ENCODE data around the gene KLF17.

The KLF17 gene

DNA sequence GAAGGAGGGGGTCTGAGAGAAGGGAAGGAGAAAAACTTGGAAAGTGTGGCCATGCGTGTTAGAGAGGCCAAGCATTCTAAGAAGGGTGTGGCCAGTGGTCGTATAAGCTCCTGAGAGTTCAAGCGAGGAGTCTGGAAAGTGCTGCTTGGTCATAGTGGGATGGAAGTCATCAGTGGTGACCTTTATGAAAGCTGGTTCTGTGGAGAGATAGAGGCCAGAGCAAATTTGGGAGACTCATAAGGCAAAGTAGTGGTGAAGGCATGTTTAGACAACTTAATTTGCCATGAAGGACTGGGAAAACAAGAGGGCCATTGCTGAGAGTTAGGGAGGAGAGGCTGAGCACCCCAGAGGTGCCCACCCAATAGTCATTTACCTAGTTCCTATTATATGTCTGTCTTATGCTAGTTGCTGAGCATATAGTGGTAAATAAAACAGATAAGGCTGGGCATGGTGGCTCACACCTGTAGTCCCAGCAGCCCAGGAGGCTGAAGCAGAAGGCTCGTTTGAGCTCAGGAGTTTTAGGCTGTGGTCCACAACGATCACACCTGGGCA, 1.9 kb downstream of the KLF17 start:
- Histone ChIP-seq H3K4ac (ENCODE audit: low read depth in 1 of 2, low read length in 2 of 2) (no peak overlapping the region), H3K36me3 (ENCODE audit: control insufficient read depth in 1 of 2, insufficient read depth in 2 of 2, low read depth in 1 of 2, low read length in 2 of 2) (no peaks in the 10 kb centered on the region), H2BK12ac (ENCODE audit: low read length in 2 of 2) (no peak overlapping the region), H4K91ac (ENCODE audit: low read length) (no peak overlapping the region), H3K79me1 (replicated peaks; ENCODE audit: low read length, poor library complexity, severe bottlenecking) (no peaks in the 10 kb centered on the region), H3K18ac (ENCODE audit: low read depth in 1 of 2, low read length in 2 of 2) (no peak overlapping the region), H2BK15ac (ENCODE audit: low read depth, poor library complexity, severe bottlenecking) (no peak overlapping the region), H3K4me1 (ENCODE audit: control insufficient read depth, insufficient read depth, low read depth, low read length) (no peaks in the 10 kb centered on the region), H4K8ac (ENCODE audit: low read length) (no peak overlapping the region), H3K4me2 (ENCODE audit: low read length, poor library complexity, severe bottlenecking) (no peak overlapping the region), H3K27ac (ENCODE audit: low read length, poor library complexity, severe bottlenecking) (no peak overlapping the region), H3K9me3 (ENCODE audit: control insufficient read depth, low read length) (no peaks in the 10 kb centered on the region), H3K14ac (ENCODE audit: low read length in 2 of 2) (no peak overlapping the region), H2BK5ac (ENCODE audit: low read depth, low read length, poor library complexity, severe bottlenecking) (no peak overlapping the region), H2AFZ (ENCODE audit: low read depth, low read length) (no peak overlapping the region), H3K9ac (ENCODE audit: low read length) (no peak overlapping the region), H2BK120ac (ENCODE audit: low read depth, low read length) (no peak overlapping the region), H3K4me3 (ENCODE audit: insufficient read depth in 1 of 2, low read depth in 1 of 2, low read length in 2 of 2) (no peak overlapping the region), H3K23ac (ENCODE audit: low read length in 2 of 2) (no peak overlapping the region), H3K27me3 (ENCODE audit: control insufficient read depth in 1 of 2, insufficient read depth in 1 of 2, low read length in 2 of 2) (peaks cover 3 to 8% of the 10 kb centered on the region in 2 experiments), H2AK5ac (ENCODE audit: low read length, severe bottlenecking) (no peak overlapping the region)
- 75% methylated on average over 3 of the region's 5 CpGs for WGBS
- DNase-seq, result no peak

DNA sequence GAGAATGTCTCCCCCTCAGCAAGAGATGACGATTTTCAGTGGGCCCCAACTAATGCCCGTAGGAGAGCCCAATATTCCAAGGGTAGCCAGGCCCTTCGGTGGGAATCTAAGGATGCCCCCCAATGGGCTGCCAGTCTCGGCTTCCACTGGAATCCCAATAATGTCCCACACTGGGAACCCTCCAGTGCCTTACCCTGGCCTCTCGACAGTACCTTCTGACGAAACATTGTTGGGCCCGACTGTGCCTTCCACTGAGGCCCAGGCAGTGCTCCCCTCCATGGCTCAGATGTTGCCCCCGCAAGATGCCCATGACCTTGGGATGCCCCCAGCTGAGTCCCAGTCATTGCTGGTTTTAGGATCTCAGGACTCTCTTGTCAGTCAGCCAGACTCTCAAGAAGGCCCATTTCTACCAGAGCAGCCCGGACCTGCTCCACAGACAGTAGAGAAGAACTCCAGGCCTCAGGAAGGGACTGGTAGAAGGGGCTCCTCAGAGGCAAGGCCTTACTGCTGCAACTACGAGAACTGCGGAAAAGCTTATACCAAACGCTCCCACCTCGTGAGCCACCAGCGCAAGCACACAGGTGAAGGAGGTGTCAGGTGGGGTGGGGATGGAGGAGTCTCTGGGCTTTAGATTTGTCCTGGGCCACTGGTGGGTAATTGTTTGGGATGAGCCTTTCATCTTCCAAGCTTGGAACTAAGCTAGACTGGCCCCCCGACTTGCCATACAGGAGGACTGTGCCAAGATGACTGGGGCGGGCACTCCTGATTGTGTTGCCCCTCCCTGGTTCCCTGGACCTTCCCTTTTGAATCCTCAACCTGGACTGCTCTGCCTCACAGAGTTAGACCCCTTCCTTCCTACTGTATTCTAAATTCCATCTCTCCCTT, 11.2 kb downstream of the KLF17 start:
- no peak overlapping the region for H3K27ac ChIP-seq (ENCODE audit: low read length, poor library complexity, severe bottlenecking)
- H3K14ac ChIP-seq (ENCODE audit: low read length in 2 of 2), result no peak overlapping the region
- H3K27me3 ChIP-seq (ENCODE audit: control insufficient read depth in 1 of 2, insufficient read depth in 1 of 2, low read length in 2 of 2), result peaks cover 0 to 13% of the 10 kb centered on the region in 2 experiments
- no peak overlapping the region for H2AK5ac ChIP-seq (ENCODE audit: low read length, severe bottlenecking)
- no peak overlapping the region for H3K23ac ChIP-seq (ENCODE audit: low read length in 2 of 2)
- H3K36me3 ChIP-seq (ENCODE audit: control insufficient read depth in 1 of 2, insufficient read depth in 2 of 2, low read depth in 1 of 2, low read length in 2 of 2), result no peaks in the 10 kb centered on the region
- no peak overlapping the region for H2AFZ ChIP-seq (ENCODE audit: low read depth, low read length)
- no peak for DNase-seq
- H3K4ac ChIP-seq (ENCODE audit: low read depth in 1 of 2, low read length in 2 of 2), result no peak overlapping the region
- no peak overlapping the region for H3K9ac ChIP-seq (ENCODE audit: low read length)
- H3K18ac ChIP-seq (ENCODE audit: low read depth in 1 of 2, low read length in 2 of 2), result no peak overlapping the region
- H2BK12ac ChIP-seq (ENCODE audit: low read length in 2 of 2), result no peak overlapping the region
- H3K4me1 ChIP-seq (ENCODE audit: control insufficient read depth, insufficient read depth, low read depth, low read length), result no peaks in the 10 kb centered on the region
- no peak overlapping the region for H4K91ac ChIP-seq (ENCODE audit: low read length)
- WGBS, result 88% methylated on average over 16 of the region's 16 CpGs
- no peak overlapping the region for H2BK5ac ChIP-seq (ENCODE audit: low read depth, low read length, poor library complexity, severe bottlenecking)
- H3K4me3 ChIP-seq (ENCODE audit: insufficient read depth in 1 of 2, low read depth in 1 of 2, low read length in 2 of 2), result no peak overlapping the region
- no peaks in the 10 kb centered on the region for H3K9me3 ChIP-seq (ENCODE audit: control insufficient read depth, low read length)
- H3K4me2 ChIP-seq (ENCODE audit: low read length, poor library complexity, severe bottlenecking), result no peak overlapping the region
- H2BK120ac ChIP-seq (ENCODE audit: low read depth, low read length), result no peak overlapping the region
- H3K79me1 ChIP-seq (replicated peaks; ENCODE audit: low read length, poor library complexity, severe bottlenecking), result no peaks in the 10 kb centered on the region
- no peak overlapping the region for H2BK15ac ChIP-seq (ENCODE audit: low read depth, poor library complexity, severe bottlenecking)
- H4K8ac ChIP-seq (ENCODE audit: low read length), result no peak overlapping the region

DNA sequence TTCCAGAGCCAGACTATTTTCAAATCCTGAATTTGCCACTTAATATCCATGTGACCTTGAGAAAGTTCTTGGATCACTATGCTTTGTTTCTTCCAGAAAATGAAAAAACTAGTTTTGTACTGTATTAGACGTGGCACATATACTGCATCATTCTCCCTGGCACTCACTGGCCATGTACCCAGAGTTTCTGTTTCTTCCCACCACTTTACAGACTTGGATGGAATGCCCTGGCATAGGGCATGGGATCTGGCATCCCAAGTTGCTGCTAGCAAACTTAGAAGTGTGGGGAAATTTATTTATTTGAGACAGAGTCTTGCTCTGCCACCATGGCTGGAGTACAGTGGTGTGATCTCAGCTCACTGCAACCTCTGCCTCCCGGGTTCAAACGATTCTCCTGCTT, 12.8 kb downstream of the KLF17 start:
- Histone ChIP-seq H3K4me2 (ENCODE audit: low read length, poor library complexity, severe bottlenecking) (no peak overlapping the region), H2AFZ (ENCODE audit: low read depth, low read length) (no peak overlapping the region), H2BK5ac (ENCODE audit: low read depth, low read length, poor library complexity, severe bottlenecking) (no peak overlapping the region), H2BK15ac (ENCODE audit: low read depth, poor library complexity, severe bottlenecking) (no peak overlapping the region), H3K9ac (ENCODE audit: low read length) (no peak overlapping the region), H2AK5ac (ENCODE audit: low read length, severe bottlenecking) (no peak overlapping the region), H4K91ac (ENCODE audit: low read length) (no peak overlapping the region), H4K8ac (ENCODE audit: low read length) (no peak overlapping the region), H3K27me3 (ENCODE audit: control insufficient read depth in 1 of 2, insufficient read depth in 1 of 2, low read length in 2 of 2) (peaks cover 0 to 16% of the 10 kb centered on the region in 2 experiments), H3K79me1 (replicated peaks; ENCODE audit: low read length, poor library complexity, severe bottlenecking) (no peaks in the 10 kb centered on the region), H3K27ac (ENCODE audit: low read length, poor library complexity, severe bottlenecking) (no peak overlapping the region), H3K23ac (ENCODE audit: low read length in 2 of 2) (no peak overlapping the region), H3K4me3 (ENCODE audit: insufficient read depth in 1 of 2, low read depth in 1 of 2, low read length in 2 of 2) (no peak overlapping the region), H3K14ac (ENCODE audit: low read length in 2 of 2) (no peak overlapping the region), H3K18ac (ENCODE audit: low read depth in 1 of 2, low read length in 2 of 2) (no peak overlapping the region), H2BK12ac (ENCODE audit: low read length in 2 of 2) (no peak overlapping the region), H3K4ac (ENCODE audit: low read depth in 1 of 2, low read length in 2 of 2) (no peak overlapping the region), H3K4me1 (ENCODE audit: control insufficient read depth, insufficient read depth, low read depth, low read length) (no peaks in the 10 kb centered on the region), H3K9me3 (ENCODE audit: control insufficient read depth, low read length) (no peaks in the 10 kb centered on the region), H2BK120ac (ENCODE audit: low read depth, low read length) (no peak overlapping the region), H3K36me3 (ENCODE audit: control insufficient read depth in 1 of 2, insufficient read depth in 2 of 2, low read depth in 1 of 2, low read length in 2 of 2) (no peaks in the 10 kb centered on the region)
- DNase-seq, result no peak
- 84% methylated on average over 3 of the region's 3 CpGs for WGBS

- Histone ChIP-seq H3K4me2 (ENCODE audit: low read length, poor library complexity, severe bottlenecking) (no peak overlapping the region), H3K23ac (ENCODE audit: low read length in 2 of 2) (no peak overlapping the region), H2BK5ac (ENCODE audit: low read depth, low read length, poor library complexity, severe bottlenecking) (no peak overlapping the region), H3K36me3 (ENCODE audit: control insufficient read depth in 1 of 2, insufficient read depth in 2 of 2, low read depth in 1 of 2, low read length in 2 of 2) (no peaks in the 10 kb centered on the region), H4K91ac (ENCODE audit: low read length) (no peak overlapping the region), H3K4ac (ENCODE audit: low read depth in 1 of 2, low read length in 2 of 2) (no peak overlapping the region), H3K4me1 (ENCODE audit: control insufficient read depth, insufficient read depth, low read depth, low read length) (no peaks in the 10 kb centered on the region), H3K9me3 (ENCODE audit: control insufficient read depth, low read length) (no peaks in the 10 kb centered on the region), H2BK15ac (ENCODE audit: low read depth, poor library complexity, severe bottlenecking) (no peak overlapping the region), H2AK5ac (ENCODE audit: low read length, severe bottlenecking) (no peak overlapping the region), H2BK120ac (ENCODE audit: low read depth, low read length) (no peak overlapping the region), H3K18ac (ENCODE audit: low read depth in 1 of 2, low read length in 2 of 2) (no peak overlapping the region), H3K9ac (ENCODE audit: low read length) (no peak overlapping the region), H3K27me3 (ENCODE audit: control insufficient read depth in 1 of 2, insufficient read depth in 1 of 2, low read length in 2 of 2) (peaks cover 4 to 20% of the 10 kb centered on the region in 2 experiments), H3K79me1 (replicated peaks; ENCODE audit: low read length, poor library complexity, severe bottlenecking) (no peaks in the 10 kb centered on the region), H3K27ac (ENCODE audit: low read length, poor library complexity, severe bottlenecking) (no peak overlapping the region), H2AFZ (ENCODE audit: low read depth, low read length) (no peak overlapping the region), H3K4me3 (ENCODE audit: insufficient read depth in 1 of 2, low read depth in 1 of 2, low read length in 2 of 2) (no peak overlapping the region), H4K8ac (ENCODE audit: low read length) (no peak overlapping the region), H3K14ac (ENCODE audit: low read length in 2 of 2) (no peak overlapping the region), H2BK12ac (ENCODE audit: low read length in 2 of 2) (no peak overlapping the region)
- DNase-seq, result no peak
- 87% methylated on average over 17 of the region's 19 CpGs for WGBS
These were observed 15.7 kb downstream of the KLF17 start for GRCh38 chr1:44134071-44134920.

Data from mesenchymal stem cell (in vitro differentiated cells and primary cell).